Measurements from ENCODE around the gene LMTK2. TPM values are rescaled to one million over a fixed set of nuclear protein-coding genes. Genes with fewer than 3 reads are reported as not detected.

Gene LMTK2
- polyA plus RNA-seq, 3 donors: 13.4 to 15.7 (median 13.7) TPM

- DNase-seq (ENCODE audit: extremely low read depth in 1 of 11, low read depth in 9 of 11, low spot score in 4 of 11): no peak
Measured at GRCh38 chr7:98193474-98194180, 87.0 kb downstream of the LMTK2 start.

GRCh38 chr7:98194186-98194585, 87.5 kb downstream of the LMTK2 start:
- DNase-seq (ENCODE audit: extremely low read depth in 1 of 11, low read depth in 9 of 11, low spot score in 4 of 11): no peak

- DNase-seq (ENCODE audit: extremely low read depth in 1 of 11, low read depth in 9 of 11, low spot score in 4 of 11): no peak
Measured at GRCh38 chr7:98194672-98195457, 88.2 kb downstream of the LMTK2 start.

GRCh38 chr7:98196706-98197605, 90.3 kb downstream of the LMTK2 start:
- no peak for DNase-seq (ENCODE audit: extremely low read depth in 1 of 11, low read depth in 9 of 11, low spot score in 4 of 11)

- no peak for DNase-seq (ENCODE audit: extremely low read depth in 1 of 11, low read depth in 9 of 11, low spot score in 4 of 11)
Measured at GRCh38 chr7:98199131-98199530, 92.5 kb downstream of the LMTK2 start.

GRCh38 chr7:98200364-98200763, 93.7 kb downstream of the LMTK2 start:
- DNase-seq (ENCODE audit: extremely low read depth in 1 of 11, low read depth in 9 of 11, low spot score in 4 of 11): no peak

- DNase-seq (ENCODE audit: extremely low read depth in 1 of 11, low read depth in 9 of 11, low spot score in 4 of 11): no peak
Measured at GRCh38 chr7:98202367-98203195, 95.9 kb downstream of the LMTK2 start.

- no peak for DNase-seq (ENCODE audit: extremely low read depth in 1 of 11, low read depth in 9 of 11, low spot score in 4 of 11)
Measured at GRCh38 chr7:98203261-98203963, 96.8 kb downstream of the LMTK2 start.

GRCh38 chr7:98203964-98204605, 97.4 kb downstream of the LMTK2 start:
- DNase-seq (ENCODE audit: extremely low read depth in 1 of 11, low read depth in 9 of 11, low spot score in 4 of 11): no peak

GRCh38 chr7:98204670-98205069, 98.0 kb downstream of the LMTK2 start:
- DNase-seq (ENCODE audit: extremely low read depth in 1 of 11, low read depth in 9 of 11, low spot score in 4 of 11): no peak

GRCh38 chr7:98205162-98205845, 98.6 kb downstream of the LMTK2 start:
- no peak for DNase-seq (ENCODE audit: extremely low read depth in 1 of 11, low read depth in 9 of 11, low spot score in 4 of 11)

GRCh38 chr7:98206451-98207330, 100.0 kb downstream of the LMTK2 start:
- DNase-seq (ENCODE audit: extremely low read depth in 1 of 11, low read depth in 9 of 11, low spot score in 4 of 11): no peak

GRCh38 chr7:98209166-98209920, 102.7 kb downstream of the LMTK2 start:
- no peak for DNase-seq (ENCODE audit: extremely low read depth in 1 of 11, low read depth in 9 of 11, low spot score in 4 of 11)

GRCh38 chr7:98210513-98211220, 104.0 kb downstream of the LMTK2 start:
- no peak for DNase-seq (ENCODE audit: extremely low read depth in 1 of 11, low read depth in 9 of 11, low spot score in 4 of 11)

- no peak for DNase-seq (ENCODE audit: extremely low read depth in 1 of 11, low read depth in 9 of 11, low spot score in 4 of 11)
Measured at GRCh38 chr7:98211221-98211675, 104.6 kb downstream of the LMTK2 start, which contains the start of gene BHLHA15. BHLHA15 (plus strand) TSS chr7:98211439; CDS start chr7:98212310, 871 bp downstream.

All from renal cortex interstitium (tissue), 11 donors.